K562 (cell line): ENCODE measurements around the gene FAM171A1. TPM values are rescaled to one million over a fixed set of nuclear protein-coding genes. Genes with fewer than 3 reads are reported as not detected.

ENCODE experiments used
- ARHGAP35 ChIP-seq: fragments of 450-650 bp; IDR thresholded peaks from 2 replicates; pipeline ENCODE4 v1.6.1; 2018; ENCODE audit not compliant: partially characterized antibody
- ARID1B ChIP-seq: fragments of 450-650 bp; IDR thresholded peaks from 2 replicates; pipeline ENCODE4 v1.6.1; 2016; ENCODE audit warnings: antibody characterized with exemption, mild to moderate bottlenecking, inconsistent platforms
- DMBX1 ChIP-seq: fragments of 250-450 bp; sonication (Bioruptor Pico); IDR thresholded peaks from 2 replicates; pipeline ENCODE4 v1.8.0; 2022; ENCODE audit warnings: inconsistent platforms, mild to moderate bottlenecking, moderate library complexity, borderline replicate concordance
- ELK1 ChIP-seq: sonication (generic); formaldehyde crosslinking; IDR thresholded peaks from 2 replicates; pipeline ENCODE4 v1.8.1; 2022; ENCODE audit warnings: missing genetic modification reagents
- ELK3 ChIP-seq: fragments of 450-650 bp; formaldehyde crosslinking; IDR thresholded peaks from 2 replicates; pipeline ENCODE4 v1.4.0; 2020; ENCODE audit warnings: mild to moderate bottlenecking
- ESRRB ChIP-seq: fragments of 250-450 bp; sonication (Bioruptor Pico); IDR thresholded peaks from 2 replicates; pipeline ENCODE4 v1.5.0; 2020; ENCODE audit warnings: mild to moderate bottlenecking, moderate library complexity, borderline replicate concordance
- FOXA3 ChIP-seq, 2 experiments: fragments of 450-650 bp in 1 of 2; sonication (generic) in 1 of 2; formaldehyde crosslinking; IDR thresholded peaks in 1 of 2; conservative IDR thresholded peaks in 1 of 2; 2 replicates each; pipeline versions ENCODE4 v1.4.0 to v1.8.0; 2020 to 2022; ENCODE audit warnings: mild to moderate bottlenecking in 2 of 2, missing genetic modification reagents in 1 of 2
- HBP1 ChIP-seq: fragments of 450-650 bp; formaldehyde crosslinking; IDR thresholded peaks from 2 replicates; pipeline ENCODE4 v1.4.0; 2022; ENCODE audit warnings: missing genetic modification characterization
- IRF9 ChIP-seq: fragments of 450-650 bp; IDR thresholded peaks from 2 replicates; pipeline ENCODE4 v1.6.1; 2016; ENCODE audit warnings: missing biosample characterization, missing genetic modification characterization
- KAT8 ChIP-seq: fragments of 450-650 bp; IDR thresholded peaks from 2 replicates; pipeline ENCODE4 v1.6.1; 2016; ENCODE audit warnings: low read depth, mild to moderate bottlenecking
- TAF7 ChIP-seq: fragments of 450-650 bp; IDR thresholded peaks from 2 replicates; pipeline ENCODE4 v1.6.1; 2016; ENCODE audit warnings: missing genetic modification characterization, missing compliant biosample characterization
- ZBTB1 ChIP-seq: sonication (generic); formaldehyde crosslinking; IDR thresholded peaks from 2 replicates; pipeline ENCODE4 v1.8.1; 2023; ENCODE audit warnings: missing genetic modification reagents, low read depth, mild to moderate bottlenecking, borderline replicate concordance
- ZBTB34 ChIP-seq: fragments of 250-450 bp; sonication (Bioruptor Pico); IDR thresholded peaks from 2 replicates; pipeline ENCODE4 v1.8.0; 2021; ENCODE audit warnings: mild to moderate bottlenecking, moderate library complexity
- ZNF23 ChIP-seq: fragments of 250-450 bp; sonication (Bioruptor Pico); IDR thresholded peaks from 2 replicates; pipeline ENCODE4 v1.4.0; 2020; ENCODE audit warnings: mild to moderate bottlenecking
- polyA plus RNA-seq, 8 experiments: library from polyadenylated mRNA; depleted of rRNA in 4 of 8; stranded (reverse) in 5 of 8; unstranded in 3 of 8; fragments of >200 nt; fragmentation: Nextera tagmentation in 2 of 8; fragmentation: Illumina TruSeq in 1 of 8; extraction: Ambion mirVana in 2 of 8; extraction: Trizol in 1 of 8; gene quantifications; 2 replicates each; pipeline versions ENCODE4 v1.2.1 to v1.2.3, GENCODE V29; 2011 to 2014; ENCODE audit warnings: inconsistent platforms in 1 of 8, missing spikeins in 1 of 8
- total RNA-seq, 7 experiments: library from RNA; depleted of rRNA in 6 of 7; stranded (reverse); fragments of >200 nt in 6 of 7; fragmentation: Illumina TruSeq in 2 of 7; extraction: Trizol in 2 of 7; gene quantifications; 2 replicates each; pipeline versions ENCODE4 v1.2.1 to v1.2.3, GENCODE V29; 2011 to 2021; ENCODE audit warnings: low replicate concordance in 1 of 7
- TF ChIP-seq, protein P1 (sequence below): sonication (generic); formaldehyde crosslinking; IDR thresholded peaks from 2 replicates; pipeline ENCODE4 v1.8.1; 2023; ENCODE audit warnings: mild to moderate bottlenecking, missing genetic modification reagents

Gene FAM171A1
- total and polyA plus RNA-seq, 9 of the 15 experiments (the other 6 are each of a cell fraction or from before 2014, with no cell fraction given): 0.51 to 8.2 (median 4.8) TPM

DNA sequence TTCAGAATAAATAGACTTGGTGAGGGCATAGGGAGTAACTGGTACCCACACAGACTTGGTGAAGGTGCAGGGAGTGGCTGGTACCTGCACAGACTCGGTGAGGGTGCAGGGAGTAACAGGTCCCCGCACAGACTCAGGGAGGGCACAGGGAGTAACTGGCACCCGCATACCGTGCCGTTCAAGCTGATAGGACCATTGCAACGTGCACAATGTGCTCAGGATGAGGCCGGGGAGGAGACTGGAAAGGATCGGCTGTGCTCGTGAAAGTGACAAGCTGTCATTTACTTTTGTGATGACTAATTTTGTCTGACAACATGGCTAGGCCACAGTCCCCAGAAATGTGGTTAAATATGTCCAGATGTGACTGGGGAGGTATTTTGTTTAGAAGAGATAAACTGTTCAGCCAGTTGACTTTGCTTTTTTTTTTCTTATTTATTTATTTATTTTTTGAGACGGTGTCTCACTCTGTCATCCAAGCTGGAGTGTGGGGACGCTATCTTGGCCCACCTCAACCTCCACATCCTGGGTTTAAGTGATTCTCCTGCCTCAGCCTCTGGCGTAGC, 126.4 kb downstream of the FAM171A1 start (continued):
- TF ChIP-seq, protein P1, sequence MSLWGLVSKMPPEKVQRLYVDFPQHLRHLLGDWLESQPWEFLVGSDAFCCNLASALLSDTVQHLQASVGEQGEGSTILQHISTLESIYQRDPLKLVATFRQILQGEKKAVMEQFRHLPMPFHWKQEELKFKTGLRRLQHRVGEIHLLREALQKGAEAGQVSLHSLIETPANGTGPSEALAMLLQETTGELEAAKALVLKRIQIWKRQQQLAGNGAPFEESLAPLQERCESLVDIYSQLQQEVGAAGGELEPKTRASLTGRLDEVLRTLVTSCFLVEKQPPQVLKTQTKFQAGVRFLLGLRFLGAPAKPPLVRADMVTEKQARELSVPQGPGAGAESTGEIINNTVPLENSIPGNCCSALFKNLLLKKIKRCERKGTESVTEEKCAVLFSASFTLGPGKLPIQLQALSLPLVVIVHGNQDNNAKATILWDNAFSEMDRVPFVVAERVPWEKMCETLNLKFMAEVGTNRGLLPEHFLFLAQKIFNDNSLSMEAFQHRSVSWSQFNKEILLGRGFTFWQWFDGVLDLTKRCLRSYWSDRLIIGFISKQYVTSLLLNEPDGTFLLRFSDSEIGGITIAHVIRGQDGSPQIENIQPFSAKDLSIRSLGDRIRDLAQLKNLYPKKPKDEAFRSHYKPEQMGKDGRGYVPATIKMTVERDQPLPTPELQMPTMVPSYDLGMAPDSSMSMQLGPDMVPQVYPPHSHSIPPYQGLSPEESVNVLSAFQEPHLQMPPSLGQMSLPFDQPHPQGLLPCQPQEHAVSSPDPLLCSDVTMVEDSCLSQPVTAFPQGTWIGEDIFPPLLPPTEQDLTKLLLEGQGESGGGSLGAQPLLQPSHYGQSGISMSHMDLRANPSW (CRISPR knock-in tag): no peak
- TF ChIP-seq KAT8: no peak
- no peak for TF ChIP-seq ARHGAP35
- no peak for TF ChIP-seq ZBTB1
- no peak for TF ChIP-seq ZNF23 (CRISPR knock-in tag)
- TF ChIP-seq FOXA3 (CRISPR knock-in tag; conservative IDR thresholded peaks at IDR 0.05 in 1 of 2, IDR thresholded peaks at IDR 0.05 in 1 of 2): peak; percentile 43 to 90; a peak in 3 of 4 replicates
- no peak for TF ChIP-seq HBP1 (CRISPR knock-in tag)
- TF ChIP-seq ZBTB34 (CRISPR knock-in tag): no peak
- peak; percentile 88 for TF ChIP-seq ARID1B
- no peak for TF ChIP-seq IRF9 (tag)
- TF ChIP-seq TAF7 (tag): no peak
- TF ChIP-seq ELK3: no peak
- peak; percentile 50; the same call in 1 of the 2 replicates for TF ChIP-seq DMBX1 (CRISPR knock-in tag)
- no peak for TF ChIP-seq ESRRB (CRISPR knock-in tag)
- no peak for TF ChIP-seq ELK1 (CRISPR knock-in tag)
